Heart right ventricle (tissue), 16 donors: ENCODE measurements around the gene DIAPH3. TPM values are rescaled to one million over a fixed set of nuclear protein-coding genes. Genes with fewer than 3 reads are reported as not detected.

Source experiments
- ATAC-seq, 8 donors: fragments of 200-7000 bp; cut with Tn5 transposase; one replicate each; pipeline ENCODE4 v1.9.1; 2020; ENCODE audit warnings: mild to moderate bottlenecking in 8 of 8, moderate library complexity in 8 of 8, moderate number of reproducible peaks in 1 of 8
- DNase-seq, 2 donors: peaks; one replicate each; pipeline ENCODE4 v3.0.0-alpha.2; 2020
- H3K27ac ChIP-seq, 10 donors: fragments of 200-600 bp; sonication (generic) in 2 of 10; one replicate each; pipeline versions ENCODE4 v1.5.0 to v1.8.0; 2020 to 2022; ENCODE audit warnings: mild to moderate bottlenecking in 3 of 10
- H3K27me3 ChIP-seq, 7 donors: fragments of 200-600 bp; one replicate each; pipeline ENCODE4 v1.8.0; 2021 to 2022; ENCODE audit warnings: mild to moderate bottlenecking in 2 of 7
- H3K36me3 ChIP-seq, 9 donors: fragments of 200-600 bp; sonication (generic) in 1 of 9; one replicate each; pipeline versions ENCODE4 v1.5.0 to v1.8.0; 2020 to 2022; ENCODE audit warnings: mild to moderate bottlenecking in 2 of 9
- H3K4me1 ChIP-seq, 9 donors: fragments of 200-600 bp; sonication (generic) in 1 of 9; one replicate each; pipeline versions ENCODE4 v1.5.0 to v1.8.0; 2020 to 2022; ENCODE audit warnings: mild to moderate bottlenecking in 4 of 9
- H3K4me3 ChIP-seq, 10 donors: fragments of 200-600 bp; sonication (generic) in 2 of 10; one replicate each; pipeline versions ENCODE4 v1.5.0 to v1.8.0; 2020 to 2022; ENCODE audit warnings: mild to moderate bottlenecking in 7 of 10, moderate library complexity in 2 of 10
- H3K9me3 ChIP-seq, 11 donors: fragments of 200-600 bp in 10 of 11; sonication (generic) in 2 of 11; one replicate each; pipeline versions ENCODE4 v1.5.0 to v1.8.0; 2013 to 2022; ENCODE audit warnings: mild to moderate bottlenecking in 2 of 11, control low read depth in 1 of 11, moderate library complexity in 1 of 11
- WGBS, 2 donors: extraction: QIAGEN DNeasy Blood & Tissue Kit; methylation state at CpG; one replicate each; pipeline ENCODE4 v1.1.7; 2013; ENCODE audit warnings: inconsistent platforms in 1 of 2; 5-methylcytosine and 5-hydroxymethylcytosine counted together
- intact Hi-C, 10 donors: fragments of 100-400 bp; cut with DNase I; formaldehyde crosslinking; loops; one replicate each; pipeline versions ENCODE4 v1.11.1 to v1.14.2; 2022
- long read RNA-seq, 3 donors: library from polyadenylated mRNA; unstranded; transcript quantifications; one replicate each; pipeline ENCODE4 v2.0.0, GENCODE V29; 2020 to 2021
- polyA plus RNA-seq, 2 donors: library from polyadenylated mRNA; stranded (reverse); fragments of 200-250 nt; gene quantifications; one replicate each; pipeline ENCODE4 v1.2.3, GENCODE V29; 2013
- total RNA-seq, 10 donors: library from RNA; stranded (reverse); fragmentation: NEBNext Ultra II Directional in 3 of 10; extraction: Animal tissue kit (Norgen Biotek cat#: 25700) in 3 of 10; gene quantifications; one replicate each; pipeline versions ENCODE4 v1.2.1 to v1.2.4, GENCODE V29; 2021 to 2023
- TF ChIP-seq, protein P1 (sequence below), 9 donors: fragments of 200-600 bp; sonication (generic) in 2 of 9; IDR thresholded peaks; one replicate each; pipeline versions ENCODE4 v1.5.0 to v1.8.0; 2021 to 2022; ENCODE audit warnings: antibody characterized with exemption in 9 of 9, mild to moderate bottlenecking in 5 of 9, moderate library complexity in 1 of 9
- donor health status: Arrhythmogenic right ventricular cardiomyopathy.
- donor health status: ischemic (EF 13 %, LVEDD 7.1; RV severe dilation, severe dysfunction).
- donor health status: healthy with polysubstance abuse.
- donor health status: DM: no; HTN: yes; CAD: no.
- donor health status: DM: no; HTN: no; CAD: no.
- donor health status: ischemic (EF 25% LVEDD 6.9; RV normal size, moderate dysfunction).
- donor health status: ischemic (EF 25% LVEDD 5.7; RV mildly dilated, moderate dysfunction).
- donor health status: healthy.
- donor health status: DM: yes; HTN: yes; CAD: no.
- donor health status: Ischemic cardiomyopathy.
- donor health status: ischemic (EF 35%, LVEDD 5.7; RV mildly dilated, moderate dysfunction).
- donor health status: nonischemic (EF 11% LVEDD 7.7; RV severe dilation, severe dysfunction).
- donor health status: DM: yes; HTN: yes; CAD: no.
- donor health status: PGD.
- donor health status: ischemic (EF 29% LVEDD 5.4; RV normal size, mild dysfunction).
- donor health status: nonischemic (EF 23%, LVEDD 6.1; RV moderate dilation, normal function).

Gene DIAPH3, protein sequence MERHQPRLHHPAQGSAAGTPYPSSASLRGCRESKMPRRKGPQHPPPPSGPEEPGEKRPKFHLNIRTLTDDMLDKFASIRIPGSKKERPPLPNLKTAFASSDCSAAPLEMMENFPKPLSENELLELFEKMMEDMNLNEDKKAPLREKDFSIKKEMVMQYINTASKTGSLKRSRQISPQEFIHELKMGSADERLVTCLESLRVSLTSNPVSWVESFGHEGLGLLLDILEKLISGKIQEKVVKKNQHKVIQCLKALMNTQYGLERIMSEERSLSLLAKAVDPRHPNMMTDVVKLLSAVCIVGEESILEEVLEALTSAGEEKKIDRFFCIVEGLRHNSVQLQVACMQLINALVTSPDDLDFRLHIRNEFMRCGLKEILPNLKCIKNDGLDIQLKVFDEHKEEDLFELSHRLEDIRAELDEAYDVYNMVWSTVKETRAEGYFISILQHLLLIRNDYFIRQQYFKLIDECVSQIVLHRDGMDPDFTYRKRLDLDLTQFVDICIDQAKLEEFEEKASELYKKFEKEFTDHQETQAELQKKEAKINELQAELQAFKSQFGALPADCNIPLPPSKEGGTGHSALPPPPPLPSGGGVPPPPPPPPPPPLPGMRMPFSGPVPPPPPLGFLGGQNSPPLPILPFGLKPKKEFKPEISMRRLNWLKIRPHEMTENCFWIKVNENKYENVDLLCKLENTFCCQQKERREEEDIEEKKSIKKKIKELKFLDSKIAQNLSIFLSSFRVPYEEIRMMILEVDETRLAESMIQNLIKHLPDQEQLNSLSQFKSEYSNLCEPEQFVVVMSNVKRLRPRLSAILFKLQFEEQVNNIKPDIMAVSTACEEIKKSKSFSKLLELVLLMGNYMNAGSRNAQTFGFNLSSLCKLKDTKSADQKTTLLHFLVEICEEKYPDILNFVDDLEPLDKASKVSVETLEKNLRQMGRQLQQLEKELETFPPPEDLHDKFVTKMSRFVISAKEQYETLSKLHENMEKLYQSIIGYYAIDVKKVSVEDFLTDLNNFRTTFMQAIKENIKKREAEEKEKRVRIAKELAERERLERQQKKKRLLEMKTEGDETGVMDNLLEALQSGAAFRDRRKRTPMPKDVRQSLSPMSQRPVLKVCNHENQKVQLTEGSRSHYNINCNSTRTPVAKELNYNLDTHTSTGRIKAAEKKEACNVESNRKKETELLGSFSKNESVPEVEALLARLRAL
- total RNA-seq (1 to 10 TPM in 1 of 10 donors, under 1 TPM in 9; 0.07 to 2.2 (median 0.23) TPM), polyA plus RNA-seq (under 1 TPM; 0.04 to 0.07 TPM)
- long read RNA-seq, donor 1: 0 reads
- long read RNA-seq, donor 2: 0 reads
- long read RNA-seq, donor 3: 0 reads

GRCh38 chr13:60163478-60164233, at the start of gene DIAPH3:
DIAPH3 (minus strand) TSS chr13:60163928; CDS start chr13:60163766, 162 bp downstream.
- 0 to 1% methylated on average over 53 to 54 of the region's 54 CpGs for WGBS, 2 donors
- no peaks in the 10 kb centered on the region for H3K27me3 ChIP-seq
- H3K4me1 ChIP-seq: peaks cover 3 to 25% (median 20%) of the 10 kb centered on the region in 9 donors
- TF ChIP-seq, protein P1, sequence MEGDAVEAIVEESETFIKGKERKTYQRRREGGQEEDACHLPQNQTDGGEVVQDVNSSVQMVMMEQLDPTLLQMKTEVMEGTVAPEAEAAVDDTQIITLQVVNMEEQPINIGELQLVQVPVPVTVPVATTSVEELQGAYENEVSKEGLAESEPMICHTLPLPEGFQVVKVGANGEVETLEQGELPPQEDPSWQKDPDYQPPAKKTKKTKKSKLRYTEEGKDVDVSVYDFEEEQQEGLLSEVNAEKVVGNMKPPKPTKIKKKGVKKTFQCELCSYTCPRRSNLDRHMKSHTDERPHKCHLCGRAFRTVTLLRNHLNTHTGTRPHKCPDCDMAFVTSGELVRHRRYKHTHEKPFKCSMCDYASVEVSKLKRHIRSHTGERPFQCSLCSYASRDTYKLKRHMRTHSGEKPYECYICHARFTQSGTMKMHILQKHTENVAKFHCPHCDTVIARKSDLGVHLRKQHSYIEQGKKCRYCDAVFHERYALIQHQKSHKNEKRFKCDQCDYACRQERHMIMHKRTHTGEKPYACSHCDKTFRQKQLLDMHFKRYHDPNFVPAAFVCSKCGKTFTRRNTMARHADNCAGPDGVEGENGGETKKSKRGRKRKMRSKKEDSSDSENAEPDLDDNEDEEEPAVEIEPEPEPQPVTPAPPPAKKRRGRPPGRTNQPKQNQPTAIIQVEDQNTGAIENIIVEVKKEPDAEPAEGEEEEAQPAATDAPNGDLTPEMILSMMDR (IDR thresholded peaks at IDR 0.05): peak in 1 of 9 donors; percentile 24
- intact Hi-C loops: loop anchor here in 4 of 10 donors (5.0 to 10.0 kb wide), 2 partner anchors 231 to 234 kb away; partner anchors contain the start of gene TDRD3 (in 4 of the 4)
- H3K27ac ChIP-seq: peak within 1 kb of the TSS; percentile 55 to 95 (median 91)
- H3K9me3 ChIP-seq: no peaks in the 10 kb centered on the region
- DNase-seq (peak; percentile 96 to 97), ATAC-seq (peak; percentile 100)
- H3K4me3 ChIP-seq: peak within 1 kb of the TSS; percentile 47 to 85 (median 67)
- no peaks in the 10 kb centered on the region for H3K36me3 ChIP-seq

- TF ChIP-seq, protein P1 (IDR thresholded peaks at IDR 0.05): no peak
- Histone ChIP-seq H3K4me3 (no peak overlapping the region), H3K4me1 (no peaks in the 10 kb centered on the region), H3K36me3 (no peaks in the 10 kb centered on the region), H3K27ac (no peak overlapping the region), H3K9me3 (peaks cover 0 to 8% (median 0%) of the 10 kb centered on the region in 11 donors), H3K27me3 (peaks cover 0 to 8% (median 0%) of the 10 kb centered on the region in 7 donors)
- WGBS, 2 donors: 64 to 72% methylated on average over 1 of the region's 1 CpG
- intact Hi-C loops: no loop called here
- DNase-seq (no peak), ATAC-seq (no peak)
Measured at GRCh38 chr13:60213236-60213744, 49.6 kb upstream of the DIAPH3 start.

GRCh38 chr13:60211548-60211947, 47.8 kb upstream of the DIAPH3 start:
- H3K4me3 ChIP-seq: no peak overlapping the region
- ATAC-seq: no peak
- intact Hi-C loops: no loop called here
- H3K36me3 ChIP-seq: no peaks in the 10 kb centered on the region
- H3K9me3 ChIP-seq: peaks cover 0 to 8% (median 0%) of the 10 kb centered on the region in 11 donors
- DNase-seq: no peak
- no peaks in the 10 kb centered on the region for H3K4me1 ChIP-seq
- WGBS, 2 donors: 88 to 91% methylated on average over 2 of the region's 2 CpGs
- no peak overlapping the region for H3K27ac ChIP-seq
- TF ChIP-seq, protein P1 (IDR thresholded peaks at IDR 0.05): no peak
- peaks cover 0 to 8% (median 4%) of the 10 kb centered on the region in 7 donors for H3K27me3 ChIP-seq
